ENCODE results near the gene RNU6-8.

RNU6-8 gene

GRCh38 chr14:32192712-32193373 lies 10.2 kb downstream of the RNU6-8 start:
- no peak for DNase-seq (ENCODE audit: low read depth)
- H3K4me3 ChIP-seq (ENCODE audit: control insufficient read depth, low read depth, low read length): no peak overlapping the region
- no peak for TF ChIP-seq CTCF (IDR thresholded peaks at IDR 0.05; ENCODE audit: control insufficient read depth, insufficient read depth, low read depth, low read length, missing control alignments)

- no peak overlapping the region for H3K4me3 ChIP-seq (ENCODE audit: control insufficient read depth, low read depth, low read length)
- TF ChIP-seq CTCF (IDR thresholded peaks at IDR 0.05; ENCODE audit: control insufficient read depth, insufficient read depth, low read depth, low read length, missing control alignments): no peak
- no peak for DNase-seq (ENCODE audit: low read depth)
Measured at GRCh38 chr14:32190673-32191072, 12.4 kb downstream of the RNU6-8 start.

GRCh38 chr14:32189811-32190210 lies 13.3 kb downstream of the RNU6-8 start:
- DNase-seq (ENCODE audit: low read depth): no peak
- H3K4me3 ChIP-seq (ENCODE audit: control insufficient read depth, low read depth, low read length): no peak overlapping the region
- TF ChIP-seq CTCF (IDR thresholded peaks at IDR 0.05; ENCODE audit: control insufficient read depth, insufficient read depth, low read depth, low read length, missing control alignments): no peak

- no peak overlapping the region for H3K4me3 ChIP-seq (ENCODE audit: control insufficient read depth, low read depth, low read length)
- TF ChIP-seq CTCF (IDR thresholded peaks at IDR 0.05; ENCODE audit: control insufficient read depth, insufficient read depth, low read depth, low read length, missing control alignments): no peak
- DNase-seq (ENCODE audit: low read depth): no peak
Measured at GRCh38 chr14:32186248-32186647, 16.8 kb downstream of the RNU6-8 start.

GRCh38 chr14:32185097-32185496 lies 18.0 kb downstream of the RNU6-8 start:
- no peak for TF ChIP-seq CTCF (IDR thresholded peaks at IDR 0.05; ENCODE audit: control insufficient read depth, insufficient read depth, low read depth, low read length, missing control alignments)
- no peak overlapping the region for H3K4me3 ChIP-seq (ENCODE audit: control insufficient read depth, low read depth, low read length)
- DNase-seq (ENCODE audit: low read depth): no peak

GRCh38 chr14:32183151-32184058 lies 19.7 kb downstream of the RNU6-8 start:
- no peak for DNase-seq (ENCODE audit: low read depth)
- TF ChIP-seq CTCF (IDR thresholded peaks at IDR 0.05; ENCODE audit: control insufficient read depth, insufficient read depth, low read depth, low read length, missing control alignments): no peak
- no peak overlapping the region for H3K4me3 ChIP-seq (ENCODE audit: control insufficient read depth, low read depth, low read length)

All from AG09309 (cell line).